Activated naive CD8-positive, alpha-beta T cell treated with anti-CD3 and anti-CD28 coated beads, Interleukin-2, amount 10 ng/mL, durations not matched to agents 7 days and 5 days (primary cell): Measurements from ENCODE around the gene NENF. TPM values are rescaled to one million over a fixed set of nuclear protein-coding genes. Genes with fewer than 3 reads are reported as not detected.

Experiments
- ATAC-seq: fragments of 150-1000 bp; cut with Tn5 transposase; one replicate; pipeline ENCODE4 v1.10.0; 2021; ENCODE audit warnings: low read depth, moderate library complexity
- POLR2A ChIA-PET: fragments of 350-600 bp; sonication (Branson Sonifier 250); formaldehyde crosslinking; loops from one replicate; lab custom pipeline; 2021; ENCODE audit warnings: antibody characterized with exemption; lab: Charles Lee
- DNase-seq: peaks from one replicate; pipeline ENCODE4 v3.0.0; 2021
- H3K27ac Mint-ChIP-seq: one replicate; pipeline ENCODE4 v1.8.0; 2022; ENCODE audit warnings: mild to moderate bottlenecking, mixed read lengths
- H3K27me3 Mint-ChIP-seq: one replicate; pipeline ENCODE4 v1.8.0; 2022; ENCODE audit warnings: mild to moderate bottlenecking, moderate library complexity, mixed read lengths
- H3K36me3 Mint-ChIP-seq: one replicate; pipeline ENCODE4 v1.8.0; 2021; ENCODE audit warnings: mild to moderate bottlenecking, mixed read lengths
- H3K4me1 Mint-ChIP-seq: one replicate; pipeline ENCODE4 v1.8.0; 2021; ENCODE audit warnings: mixed read lengths
- H3K4me3 Mint-ChIP-seq: one replicate; pipeline ENCODE4 v1.8.0; 2022; ENCODE audit warnings: mild to moderate bottlenecking, moderate library complexity, mixed read lengths
- H3K9me3 Mint-ChIP-seq: one replicate; pipeline ENCODE4 v1.8.0; 2021; ENCODE audit warnings: mixed read lengths
- total RNA-seq, 2 experiments: library from RNA; stranded (reverse); gene quantifications; one replicate each; pipeline ENCODE4 v1.2.3, GENCODE V29; 2021

NENF gene
- total RNA-seq, 2 experiments from 2014 or later: 30.0 to 31.1 TPM

GRCh38 chr1:212414328-212415106 is 18.2 kb upstream of the NENF start, which contains the start of gene PACC1:
Gene PACC1, minus strand, starts transcription at chr1:212414886. Its CDS starts 129 bp downstream, at chr1:212414757.
- POLR2A ChIA-PET: interaction anchor here (0.6 to 1.6 kb wide), 4 partner anchors 10 to 379 kb away, joined by 3 to 9 read pairs (median 4); partner anchors contain the start of genes ATF3, DTL and NENF
- H3K27ac Mint-ChIP-seq: peak within 1 kb of the TSS; percentile 96
- ATAC-seq (peak; percentile 95), DNase-seq (peak; percentile 92)
- no peaks in the 10 kb centered on the region for H3K27me3 Mint-ChIP-seq
- peaks cover 27% of the 10 kb centered on the region for H3K4me1 Mint-ChIP-seq
- H3K9me3 Mint-ChIP-seq: no peaks in the 10 kb centered on the region
- H3K36me3 Mint-ChIP-seq: peaks cover 21% of the 10 kb centered on the region
- peak within 1 kb of the TSS; percentile 99 for H3K4me3 Mint-ChIP-seq

GRCh38 chr1:212415107-212415841 is 17.4 kb upstream of the NENF start:
- H3K9me3 Mint-ChIP-seq: no peaks in the 10 kb centered on the region
- H3K27me3 Mint-ChIP-seq: no peaks in the 10 kb centered on the region
- H3K4me1 Mint-ChIP-seq: peaks cover 27% of the 10 kb centered on the region
- DNase-seq (peak; percentile 45), ATAC-seq (no peak)
- peak overlapping the region; percentile 99 for H3K4me3 Mint-ChIP-seq
- POLR2A ChIA-PET: interaction anchor here (0.6 to 1.6 kb wide), 4 partner anchors 9 to 380 kb away, joined by 3 to 9 read pairs (median 4); partner anchors contain the start of genes ATF3, DTL and NENF
- peak overlapping the region; percentile 96 for H3K27ac Mint-ChIP-seq
- peaks cover 16% of the 10 kb centered on the region for H3K36me3 Mint-ChIP-seq

GRCh38 chr1:212421165-212421564 is 11.6 kb upstream of the NENF start:
- no peak overlapping the region for H3K4me3 Mint-ChIP-seq
- H3K4me1 Mint-ChIP-seq: no peaks in the 10 kb centered on the region
- no peak overlapping the region for H3K27ac Mint-ChIP-seq
- no peaks in the 10 kb centered on the region for H3K9me3 Mint-ChIP-seq
- DNase-seq: no peak
- ATAC-seq: no peak
- H3K27me3 Mint-ChIP-seq: peaks cover 17% of the 10 kb centered on the region
- POLR2A ChIA-PET: no interaction called here
- H3K36me3 Mint-ChIP-seq: no peaks in the 10 kb centered on the region

DNA sequence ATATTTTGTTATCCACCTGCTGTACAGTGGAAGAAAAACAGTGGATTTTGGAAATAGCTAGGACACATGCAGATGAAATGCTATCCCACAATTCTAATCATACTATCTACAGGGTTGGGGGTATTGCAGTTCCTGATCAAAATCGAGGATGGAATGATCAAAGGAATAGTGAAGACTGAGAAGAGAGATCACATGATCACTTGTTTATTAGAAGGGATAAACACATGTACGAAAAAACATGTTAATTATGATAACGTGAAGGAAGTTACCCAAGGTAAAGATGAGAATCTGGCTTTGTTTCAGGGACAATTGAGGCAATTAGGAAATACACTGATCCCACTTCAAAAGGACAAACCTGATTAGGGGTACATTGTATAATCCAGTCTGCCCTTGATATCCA is 8.8 kb upstream of the NENF start:
- no peaks in the 10 kb centered on the region for H3K36me3 Mint-ChIP-seq
- no peak overlapping the region for H3K27ac Mint-ChIP-seq
- no peak for ATAC-seq
- POLR2A ChIA-PET: interaction anchor here (1.0 to 1.9 kb wide), 2 partner anchors 9 kb away, joined by 3 to 4 read pairs; partner anchors contain the start of genes NENF and PACC1
- no peak overlapping the region for H3K4me3 Mint-ChIP-seq
- peaks cover 21% of the 10 kb centered on the region for H3K27me3 Mint-ChIP-seq
- no peaks in the 10 kb centered on the region for H3K9me3 Mint-ChIP-seq
- no peaks in the 10 kb centered on the region for H3K4me1 Mint-ChIP-seq
- no peak for DNase-seq

GRCh38 chr1:212428496-212428895 is 4.2 kb upstream of the NENF start:
- Mint-ChIP-seq H3K9me3 (no peaks in the 10 kb centered on the region), H3K4me1 (peaks cover 8% of the 10 kb centered on the region), H3K36me3 (no peaks in the 10 kb centered on the region), H3K4me3 (no peak overlapping the region), H3K27ac (no peak overlapping the region), H3K27me3 (peaks cover 16% of the 10 kb centered on the region)
- POLR2A ChIA-PET: no interaction called here
- ATAC-seq (no peak), DNase-seq (no peak)

DNA sequence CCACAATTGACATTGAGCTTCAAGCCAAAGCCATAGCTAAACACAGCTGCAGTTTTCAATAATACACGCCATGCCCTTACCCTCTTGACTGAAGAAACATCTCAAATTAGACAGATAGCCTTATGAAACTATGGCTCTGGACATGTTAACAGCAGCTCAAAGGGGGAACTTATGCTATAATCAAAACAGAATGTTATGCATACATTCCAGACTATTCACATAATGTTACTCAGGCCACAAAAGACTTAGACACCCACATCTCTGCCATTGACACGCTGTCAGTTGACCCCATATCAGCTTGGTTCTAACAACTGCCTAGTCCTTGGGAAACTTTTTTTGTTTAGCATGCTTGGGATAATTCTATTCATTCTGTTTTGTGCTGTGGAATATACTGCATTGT is 2.3 kb upstream of the NENF start:
- Mint-ChIP-seq H3K27me3 (peaks cover 3% of the 10 kb centered on the region), H3K9me3 (no peaks in the 10 kb centered on the region), H3K27ac (no peak overlapping the region), H3K4me1 (peaks cover 18% of the 10 kb centered on the region), H3K36me3 (peaks cover 3% of the 10 kb centered on the region), H3K4me3 (no peak overlapping the region)
- POLR2A ChIA-PET: no interaction called here
- ATAC-seq: no peak
- DNase-seq: no peak

DNA sequence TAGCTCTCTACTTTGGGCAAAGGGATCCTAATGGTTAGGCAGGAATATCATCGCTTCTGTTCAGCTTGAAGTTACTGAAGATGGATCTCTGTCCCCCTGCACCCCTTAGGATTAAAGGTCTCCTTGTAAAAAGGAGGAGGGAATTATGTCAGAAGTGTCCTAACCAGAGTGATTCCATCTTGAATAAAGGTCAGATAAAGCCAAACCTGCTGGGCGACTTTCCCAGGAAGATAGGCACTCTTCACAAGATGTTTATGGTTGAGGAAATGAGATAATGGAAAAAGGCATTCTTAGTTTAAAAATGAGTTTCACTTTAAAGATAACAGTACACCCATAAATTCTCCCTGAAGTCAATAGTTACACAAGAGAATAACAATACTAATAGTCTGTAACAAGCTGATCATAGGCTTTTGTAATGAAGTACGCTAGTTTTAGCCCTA is 1.7 kb upstream of the NENF start:
- no peak for ATAC-seq
- Mint-ChIP-seq H3K36me3 (peaks cover 3% of the 10 kb centered on the region), H3K9me3 (no peaks in the 10 kb centered on the region), H3K27ac (no peak overlapping the region), H3K4me3 (no peak overlapping the region), H3K4me1 (peaks cover 18% of the 10 kb centered on the region), H3K27me3 (peaks cover 3% of the 10 kb centered on the region)
- POLR2A ChIA-PET: no interaction called here
- DNase-seq: no peak

DNA sequence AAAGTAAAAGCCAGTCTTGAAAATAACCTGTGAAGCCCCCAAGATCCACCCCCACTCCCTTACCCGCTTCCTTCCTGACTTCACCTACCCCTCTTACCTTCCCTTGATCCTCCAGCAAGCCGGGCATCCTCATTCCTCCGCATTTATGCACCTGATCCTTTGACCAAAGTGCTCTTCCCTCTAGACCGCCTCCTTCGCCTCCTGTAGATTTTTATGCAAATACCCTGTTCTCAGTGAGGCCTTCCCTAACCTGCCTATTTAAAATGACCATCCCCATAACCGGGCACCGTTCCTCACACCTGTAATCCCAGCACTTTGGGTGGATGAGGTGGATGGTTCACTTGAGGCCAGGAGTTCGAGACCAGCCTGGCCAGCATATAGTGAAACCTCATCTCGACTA is 1.1 kb upstream of the NENF start:
- POLR2A ChIA-PET: interaction anchor here (1.7 kb wide), 1 partner anchor 396 kb away, joined by 9 read pairs; the partner anchor contains the start of genes DTL and INTS7
- no peak for ATAC-seq
- peak overlapping the region; percentile 25 for H3K4me3 Mint-ChIP-seq

DNA sequence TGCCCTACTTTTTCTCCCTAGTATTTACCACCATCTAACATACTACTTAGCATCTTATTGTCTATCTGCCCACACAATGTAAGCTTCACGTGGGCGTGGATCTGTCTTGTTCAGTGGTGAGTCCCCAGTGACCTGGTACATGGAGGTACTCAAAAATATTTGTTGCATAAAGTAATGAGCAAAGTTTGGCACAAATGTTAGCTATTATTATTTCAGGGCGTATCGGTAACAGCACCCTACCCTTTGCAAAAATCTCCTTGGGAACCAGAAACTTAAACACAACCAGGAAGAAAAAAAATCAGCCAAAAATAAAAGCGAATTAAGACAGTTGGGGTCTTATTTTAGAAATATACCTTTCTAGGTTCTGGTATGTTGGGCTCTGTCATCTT is 454 bp upstream of the NENF start:
- Mint-ChIP-seq H3K9me3 (no peaks in the 10 kb centered on the region), H3K36me3 (peaks cover 3% of the 10 kb centered on the region), H3K27ac (peak overlapping the region; percentile 65), H3K4me1 (peaks cover 19% of the 10 kb centered on the region), H3K27me3 (no peaks in the 10 kb centered on the region), H3K4me3 (peak overlapping the region; percentile 78)
- DNase-seq (no peak), ATAC-seq (no peak)
- POLR2A ChIA-PET: interaction anchor here (1.3 to 2.1 kb wide), 3 partner anchors 8 to 396 kb away, joined by 3 to 9 read pairs (median 9); partner anchors contain the start of genes DTL, INTS7 and PACC1

More for the DNA sequence above, 1.1 kb upstream of the NENF start:
- Mint-ChIP-seq H3K36me3 (peaks cover 3% of the 10 kb centered on the region), H3K27me3 (peaks cover 2% of the 10 kb centered on the region), H3K4me1 (peaks cover 18% of the 10 kb centered on the region), H3K27ac (no peak overlapping the region), H3K9me3 (no peaks in the 10 kb centered on the region)
- no peak for DNase-seq

GRCh38 chr1:212433577-212434462 is 1.1 kb downstream of the NENF start:
- DNase-seq (no peak), ATAC-seq (no peak)
- H3K27ac Mint-ChIP-seq: no peak overlapping the region
- H3K4me3 Mint-ChIP-seq: peak overlapping the region; percentile 77
- H3K9me3 Mint-ChIP-seq: no peaks in the 10 kb centered on the region
- H3K4me1 Mint-ChIP-seq: peaks cover 22% of the 10 kb centered on the region
- H3K27me3 Mint-ChIP-seq: no peaks in the 10 kb centered on the region
- peaks cover 3% of the 10 kb centered on the region for H3K36me3 Mint-ChIP-seq
- POLR2A ChIA-PET: interaction anchor here (1.3 to 2.1 kb wide), 3 partner anchors 10 to 398 kb away, joined by 3 to 9 read pairs (median 9); partner anchors contain the start of genes DTL, INTS7 and PACC1

DNA sequence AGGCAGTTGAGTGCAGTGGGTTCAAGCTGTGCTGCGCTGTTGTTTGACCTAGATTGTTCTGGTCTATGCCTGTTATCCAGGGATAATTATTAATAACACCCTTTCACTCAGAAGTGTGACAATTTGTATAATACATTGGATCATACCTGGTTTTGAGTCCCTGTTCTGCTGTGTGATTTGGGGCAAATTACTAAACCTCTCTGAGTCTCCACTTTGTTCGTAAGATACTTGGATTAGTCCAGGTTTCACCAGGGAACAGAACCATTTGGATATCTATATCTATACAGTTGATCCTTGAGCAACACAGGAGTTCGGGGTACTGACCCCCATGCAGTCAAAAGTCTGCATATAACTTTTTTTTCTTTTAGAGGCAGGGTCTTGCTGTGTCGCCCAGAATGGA is 2.3 kb downstream of the NENF start:
- Mint-ChIP-seq H3K27ac (no peak overlapping the region), H3K9me3 (no peaks in the 10 kb centered on the region), H3K36me3 (peaks cover 3% of the 10 kb centered on the region), H3K4me3 (no peak overlapping the region), H3K4me1 (peaks cover 22% of the 10 kb centered on the region), H3K27me3 (no peaks in the 10 kb centered on the region)
- DNase-seq: no peak
- POLR2A ChIA-PET: no interaction called here
- ATAC-seq: no peak

GRCh38 chr1:212437179-212437798 is 4.6 kb downstream of the NENF start:
- Mint-ChIP-seq H3K36me3 (peaks cover 3% of the 10 kb centered on the region), H3K4me3 (no peak overlapping the region), H3K27me3 (no peaks in the 10 kb centered on the region), H3K9me3 (no peaks in the 10 kb centered on the region), H3K27ac (no peak overlapping the region), H3K4me1 (peaks cover 15% of the 10 kb centered on the region)
- POLR2A ChIA-PET: no interaction called here
- ATAC-seq (no peak), DNase-seq (no peak)
